Measurements from ENCODE around the gene MAP3K10.
"Not testable (repeated sequence)": the region's sequence is repeated elsewhere in the genome, so short reads cannot be mapped to it uniquely, and the experiment has no call there.

MAP3K10 gene

DNA sequence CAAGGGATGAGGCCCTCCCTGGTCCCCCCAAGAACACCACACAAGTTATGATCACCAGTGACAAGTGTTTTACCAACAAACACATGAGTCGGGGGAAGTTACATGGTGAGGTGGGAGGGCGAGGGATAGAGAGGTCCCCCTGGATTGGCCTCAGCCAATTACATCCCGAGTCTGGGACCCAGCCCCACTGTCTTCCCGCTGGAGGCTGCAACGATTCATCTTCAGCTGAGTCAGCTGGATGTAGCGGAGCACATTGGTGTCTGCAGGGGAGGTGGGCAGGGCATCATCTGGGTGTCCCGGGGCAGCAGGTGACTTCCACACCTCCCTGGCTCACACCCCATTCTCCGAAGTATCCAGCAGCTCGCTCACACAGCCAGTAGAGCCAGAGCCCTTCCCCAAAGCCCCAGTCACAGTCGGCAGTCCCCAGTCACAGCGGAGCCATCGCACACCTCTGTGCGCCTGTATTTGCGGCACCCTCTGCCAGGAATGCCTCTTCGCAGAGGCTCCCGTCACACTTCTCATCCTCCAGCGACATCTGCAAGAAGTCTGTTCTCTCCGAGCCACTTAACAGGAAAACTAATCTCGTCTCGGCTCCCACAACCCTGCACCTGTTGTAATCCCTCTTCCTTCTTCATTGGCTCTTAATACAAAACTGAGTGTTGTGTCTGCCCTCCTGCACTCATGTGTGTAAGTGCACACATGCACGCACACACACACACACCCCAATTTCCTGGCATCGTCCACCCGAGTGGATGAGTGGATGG, 25.0 kb downstream of the MAP3K10 start:
- DNase-seq (ENCODE audit: low read depth), result no peak
- H3K4me3 ChIP-seq (ENCODE audit: low read depth, low read length), result no peak overlapping the region
- TF ChIP-seq, protein P1, sequence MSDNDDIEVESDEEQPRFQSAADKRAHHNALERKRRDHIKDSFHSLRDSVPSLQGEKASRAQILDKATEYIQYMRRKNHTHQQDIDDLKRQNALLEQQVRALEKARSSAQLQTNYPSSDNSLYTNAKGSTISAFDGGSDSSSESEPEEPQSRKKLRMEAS (IDR thresholded peaks at IDR 0.05; ENCODE audit: low read depth, low read length), result no peak
- TF ChIP-seq, protein P2, sequence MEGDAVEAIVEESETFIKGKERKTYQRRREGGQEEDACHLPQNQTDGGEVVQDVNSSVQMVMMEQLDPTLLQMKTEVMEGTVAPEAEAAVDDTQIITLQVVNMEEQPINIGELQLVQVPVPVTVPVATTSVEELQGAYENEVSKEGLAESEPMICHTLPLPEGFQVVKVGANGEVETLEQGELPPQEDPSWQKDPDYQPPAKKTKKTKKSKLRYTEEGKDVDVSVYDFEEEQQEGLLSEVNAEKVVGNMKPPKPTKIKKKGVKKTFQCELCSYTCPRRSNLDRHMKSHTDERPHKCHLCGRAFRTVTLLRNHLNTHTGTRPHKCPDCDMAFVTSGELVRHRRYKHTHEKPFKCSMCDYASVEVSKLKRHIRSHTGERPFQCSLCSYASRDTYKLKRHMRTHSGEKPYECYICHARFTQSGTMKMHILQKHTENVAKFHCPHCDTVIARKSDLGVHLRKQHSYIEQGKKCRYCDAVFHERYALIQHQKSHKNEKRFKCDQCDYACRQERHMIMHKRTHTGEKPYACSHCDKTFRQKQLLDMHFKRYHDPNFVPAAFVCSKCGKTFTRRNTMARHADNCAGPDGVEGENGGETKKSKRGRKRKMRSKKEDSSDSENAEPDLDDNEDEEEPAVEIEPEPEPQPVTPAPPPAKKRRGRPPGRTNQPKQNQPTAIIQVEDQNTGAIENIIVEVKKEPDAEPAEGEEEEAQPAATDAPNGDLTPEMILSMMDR (IDR thresholded peaks at IDR 0.05; ENCODE audit: low read depth, low read length), result no peak
- TF ChIP-seq POLR2A (IDR thresholded peaks at IDR 0.05; ENCODE audit: extremely low read depth, insufficient read length) (no peak), MYC (IDR thresholded peaks at IDR 0.05; ENCODE audit: low read depth, low read length) (no peak)

DNA sequence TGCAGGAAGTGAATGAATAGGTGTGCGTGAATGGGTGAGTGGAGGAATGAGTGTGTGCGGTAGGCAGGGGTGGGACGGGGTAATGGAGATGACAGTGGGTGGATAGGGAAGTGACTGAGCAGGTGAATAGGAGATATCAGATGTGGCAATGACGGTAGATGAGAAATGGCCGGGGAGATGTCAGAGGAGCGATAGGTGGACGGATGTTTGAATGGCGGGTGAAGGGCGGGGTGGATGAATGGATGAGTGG, 25.5 kb downstream of the MAP3K10 start:
- no peak for DNase-seq (ENCODE audit: low read depth)
- no peak overlapping the region for H3K4me3 ChIP-seq (ENCODE audit: low read depth, low read length)
- TF ChIP-seq MYC (IDR thresholded peaks at IDR 0.05; ENCODE audit: low read depth, low read length), result no peak
- TF ChIP-seq POLR2A (IDR thresholded peaks at IDR 0.05; ENCODE audit: extremely low read depth, insufficient read length), result no peak
- TF ChIP-seq, protein P1 (IDR thresholded peaks at IDR 0.05; ENCODE audit: low read depth, low read length), result no peak
- TF ChIP-seq, protein P2 (IDR thresholded peaks at IDR 0.05; ENCODE audit: low read depth, low read length), result no peak

DNA sequence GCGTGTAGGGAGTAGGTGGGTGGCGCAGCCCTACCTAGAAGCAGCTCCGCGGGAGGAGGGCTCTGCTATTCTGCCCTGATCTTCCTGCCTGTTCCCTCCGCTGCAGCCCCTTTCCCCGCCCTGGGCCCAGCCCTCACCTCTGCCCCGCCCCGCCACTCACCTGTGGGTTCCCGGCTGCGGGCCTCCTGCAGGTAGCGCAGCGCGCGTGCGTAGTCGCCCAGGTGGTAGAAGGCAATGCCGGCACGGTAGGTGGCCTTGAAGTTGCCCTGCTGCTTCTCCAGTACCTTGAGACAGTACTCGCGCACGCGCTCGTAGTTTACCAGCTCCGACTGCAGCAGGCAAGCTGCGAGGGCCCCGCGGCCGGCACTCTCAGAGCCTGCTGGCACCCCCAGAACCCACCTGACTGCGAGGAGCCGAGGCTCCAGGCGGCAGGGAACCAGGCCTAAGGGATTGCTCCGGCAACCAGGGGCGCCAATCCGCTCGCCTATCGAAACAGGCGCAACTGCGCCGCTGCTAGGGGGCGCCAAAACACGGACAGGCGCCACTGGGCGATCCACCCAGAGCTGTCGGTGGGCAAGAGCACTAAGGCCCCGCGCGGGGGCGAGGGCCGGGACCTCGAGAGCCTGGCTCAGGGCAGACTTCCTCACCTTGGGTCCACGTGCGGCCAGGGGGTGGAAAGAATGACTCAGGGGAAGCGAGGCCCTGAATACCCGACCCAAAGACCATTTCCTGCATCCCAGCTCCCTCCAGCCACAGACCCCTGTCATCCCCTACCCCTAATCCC, 26.0 kb downstream of the MAP3K10 start:
- no peak overlapping the region for H3K4me3 ChIP-seq (ENCODE audit: low read depth, low read length)
- DNase-seq (ENCODE audit: low read depth), result peak; percentile 19
- TF ChIP-seq, protein P1 (IDR thresholded peaks at IDR 0.05; ENCODE audit: low read depth, low read length), result no peak
- TF ChIP-seq MYC (IDR thresholded peaks at IDR 0.05; ENCODE audit: low read depth, low read length), result no peak
- TF ChIP-seq, protein P2 (IDR thresholded peaks at IDR 0.05; ENCODE audit: low read depth, low read length), result peak; percentile 40

DNA sequence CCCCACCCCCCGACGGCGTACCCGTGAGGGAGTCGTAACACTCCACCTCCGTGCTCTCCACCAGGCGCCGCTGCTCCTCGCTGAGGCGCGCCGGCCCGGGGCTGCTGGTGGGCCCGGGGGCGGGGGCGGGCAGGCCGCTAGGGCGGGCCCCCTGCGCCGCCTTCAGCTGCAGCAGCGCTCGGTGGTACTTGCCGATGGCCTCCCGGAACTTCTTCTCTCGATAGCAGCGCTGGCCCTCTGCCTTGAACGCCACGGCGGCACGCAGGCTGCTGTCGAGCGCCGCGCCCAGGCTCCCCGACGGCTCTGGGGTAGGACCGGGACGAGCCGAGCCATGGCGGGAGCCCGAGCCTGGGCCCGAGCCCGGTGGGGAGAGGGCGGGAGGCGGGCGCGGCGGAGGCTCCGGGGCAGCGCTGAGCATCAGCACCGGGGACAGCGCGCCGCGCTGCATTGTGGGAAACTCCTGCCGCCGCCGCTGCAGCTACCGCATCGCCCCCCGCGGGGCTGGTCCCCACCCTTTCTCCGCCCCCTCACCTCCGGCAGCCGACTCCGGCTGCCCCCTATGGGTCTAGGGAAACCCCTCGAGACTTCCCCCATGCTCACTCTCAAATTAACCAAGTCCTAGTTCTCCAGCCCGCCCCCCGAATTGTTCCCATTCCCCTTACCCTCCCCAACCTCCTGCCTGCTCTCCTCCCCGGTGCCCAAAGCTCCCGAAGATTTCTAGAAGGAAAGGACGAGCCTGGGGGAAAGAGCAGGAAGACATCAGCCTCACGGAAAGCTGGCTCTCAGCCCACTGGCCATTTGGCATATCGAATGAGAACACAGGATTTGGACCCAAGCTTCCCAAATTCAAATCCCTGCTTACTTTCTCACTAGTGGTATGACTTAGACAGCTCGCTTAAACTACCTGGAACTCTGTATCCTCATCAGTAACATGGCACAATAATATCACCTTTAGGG, 27.0 kb downstream of the MAP3K10 start, which contains the start of gene TTC9B:
TTC9B (minus strand) TSS at position 451 of the 957 bp plus-strand sequence; CDS start at position 448, 3 bp downstream.
- TF ChIP-seq, protein P2 (IDR thresholded peaks at IDR 0.05; ENCODE audit: low read depth, low read length), result no peak
- no peak for TF ChIP-seq MYC (IDR thresholded peaks at IDR 0.05; ENCODE audit: low read depth, low read length)
- TF ChIP-seq POLR2A (IDR thresholded peaks at IDR 0.05; ENCODE audit: extremely low read depth, insufficient read length), result no peak
- TF ChIP-seq, protein P1 (IDR thresholded peaks at IDR 0.05; ENCODE audit: low read depth, low read length), result no peak
- no peak within 1 kb of the TSS for H3K4me3 ChIP-seq (ENCODE audit: low read depth, low read length)
- no peak for DNase-seq (ENCODE audit: low read depth)

DNA sequence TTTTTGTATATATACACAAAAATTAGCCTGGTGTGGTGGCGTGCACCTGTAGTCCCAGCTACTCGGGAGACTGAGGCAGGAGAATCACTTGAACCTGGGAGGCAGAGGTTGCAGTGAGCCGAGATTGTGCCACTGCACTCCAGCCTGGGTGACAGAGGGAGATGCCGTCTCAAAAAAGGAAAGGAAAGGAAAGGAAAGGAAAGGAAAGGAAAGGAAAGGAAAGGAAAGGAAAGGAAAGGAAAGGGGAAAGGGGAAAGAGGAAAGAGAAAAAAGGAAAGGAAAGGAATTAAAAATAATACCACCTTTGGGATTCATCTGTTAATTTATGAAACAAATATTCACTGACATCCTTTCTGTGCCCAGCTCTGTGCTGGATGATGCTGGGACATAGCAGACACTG, 27.8 kb downstream of the MAP3K10 start:
- H3K4me3 ChIP-seq (ENCODE audit: low read depth, low read length); DNase-seq (ENCODE audit: low read depth): not testable (repeated sequence)

Measured in NB4 (cell line).